ENCODE data around the gene GNPDA1.

Gene GNPDA1

DNA sequence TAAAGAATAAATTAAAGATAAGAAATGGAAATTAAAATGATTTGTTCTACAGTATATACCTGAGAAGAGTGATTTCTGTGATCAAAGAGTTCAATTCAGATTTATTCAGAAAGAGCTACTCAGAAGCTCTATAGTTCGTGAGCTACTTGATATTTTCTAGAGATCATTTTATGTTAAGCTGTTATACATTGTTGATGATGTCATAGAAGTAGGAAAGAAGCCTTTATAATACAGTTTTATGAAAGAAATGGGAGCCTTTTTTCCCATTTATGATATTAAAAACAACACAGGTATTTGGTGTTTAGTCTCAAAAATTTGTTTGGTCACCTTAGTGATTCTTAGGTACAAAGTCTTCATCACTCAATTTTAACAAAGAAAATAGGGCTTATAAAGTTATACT is 23.1 kb downstream of the GNPDA1 start:
- no peak for DNase-seq

DNA sequence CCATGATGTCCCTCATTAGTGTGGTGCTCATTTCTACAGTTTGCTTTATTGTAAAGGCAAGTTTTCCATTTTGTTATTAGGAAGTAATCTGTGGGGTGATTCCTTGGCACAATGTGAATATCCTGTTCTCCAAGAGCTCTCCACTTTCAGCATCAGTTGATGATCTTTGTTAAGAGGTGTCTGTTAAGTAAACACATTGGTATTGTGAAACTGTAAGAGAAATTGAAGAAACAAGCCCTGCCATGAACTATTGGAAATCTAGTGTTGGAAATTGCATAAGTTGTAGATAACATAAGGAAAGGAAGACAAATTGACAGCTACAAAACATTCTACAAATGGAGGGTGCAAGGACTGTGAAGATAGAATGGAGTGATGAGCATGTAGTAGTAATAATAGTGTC is 26.8 kb downstream of the GNPDA1 start:
- DNase-seq = no peak

DNA sequence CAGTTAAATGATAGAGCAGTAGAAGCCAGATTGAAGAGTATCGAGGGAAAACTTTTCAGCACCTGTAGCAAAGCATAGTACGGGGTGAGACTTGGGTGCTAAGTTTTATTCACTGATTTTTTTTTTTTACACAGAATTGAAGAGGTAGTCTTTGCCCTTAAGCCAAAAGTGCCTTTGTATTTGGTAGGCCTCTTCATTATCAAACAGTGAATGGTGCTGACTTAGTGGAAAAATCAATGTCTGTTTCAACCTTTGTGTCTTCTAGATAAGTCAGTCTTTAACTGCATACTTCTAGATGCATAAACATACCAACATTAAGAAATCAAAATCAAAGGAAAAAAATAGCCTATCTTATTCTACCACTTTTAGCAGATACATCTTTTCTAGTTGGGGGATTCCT is 30.2 kb downstream of the GNPDA1 start:
- DNase-seq = no peak

DNA sequence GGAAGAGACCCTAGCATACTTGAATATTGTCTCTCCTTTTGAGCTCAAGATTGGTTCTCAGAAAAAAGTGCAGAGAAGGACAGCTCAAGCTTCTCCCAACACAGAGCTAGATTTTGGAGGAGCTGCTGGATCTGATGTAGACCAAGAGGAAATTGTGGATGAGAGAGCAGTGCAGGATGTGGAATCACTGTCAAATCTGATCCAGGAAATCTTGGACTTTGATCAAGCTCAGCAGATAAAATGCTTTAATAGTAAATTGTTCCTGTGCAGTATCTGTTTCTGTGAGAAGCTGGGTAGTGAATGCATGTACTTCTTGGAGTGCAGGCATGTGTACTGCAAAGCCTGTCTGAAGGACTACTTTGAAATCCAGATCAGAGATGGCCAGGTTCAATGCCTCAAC is 34.4 kb downstream of the GNPDA1 start:
- no peak for DNase-seq

DNA sequence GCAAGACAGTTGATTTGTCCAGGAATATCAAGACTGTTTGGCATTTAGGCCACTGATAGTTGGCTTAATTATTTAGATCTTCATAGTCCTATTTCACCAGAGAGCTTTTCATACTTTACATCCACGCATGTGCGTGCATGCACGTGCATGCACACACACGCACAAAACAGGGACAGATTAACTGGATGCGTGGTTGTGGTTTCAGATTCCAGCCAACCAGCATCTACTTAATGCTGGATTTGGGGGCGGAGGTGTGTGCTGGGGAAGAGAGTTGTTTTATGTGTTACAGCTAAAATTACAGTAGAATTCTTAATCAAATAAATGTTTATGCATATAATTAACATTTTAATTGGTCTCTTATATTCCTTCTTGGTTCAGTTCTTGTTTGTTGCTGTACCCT is 36.7 kb downstream of the GNPDA1 start:
- DNase-seq = no peak

DNA sequence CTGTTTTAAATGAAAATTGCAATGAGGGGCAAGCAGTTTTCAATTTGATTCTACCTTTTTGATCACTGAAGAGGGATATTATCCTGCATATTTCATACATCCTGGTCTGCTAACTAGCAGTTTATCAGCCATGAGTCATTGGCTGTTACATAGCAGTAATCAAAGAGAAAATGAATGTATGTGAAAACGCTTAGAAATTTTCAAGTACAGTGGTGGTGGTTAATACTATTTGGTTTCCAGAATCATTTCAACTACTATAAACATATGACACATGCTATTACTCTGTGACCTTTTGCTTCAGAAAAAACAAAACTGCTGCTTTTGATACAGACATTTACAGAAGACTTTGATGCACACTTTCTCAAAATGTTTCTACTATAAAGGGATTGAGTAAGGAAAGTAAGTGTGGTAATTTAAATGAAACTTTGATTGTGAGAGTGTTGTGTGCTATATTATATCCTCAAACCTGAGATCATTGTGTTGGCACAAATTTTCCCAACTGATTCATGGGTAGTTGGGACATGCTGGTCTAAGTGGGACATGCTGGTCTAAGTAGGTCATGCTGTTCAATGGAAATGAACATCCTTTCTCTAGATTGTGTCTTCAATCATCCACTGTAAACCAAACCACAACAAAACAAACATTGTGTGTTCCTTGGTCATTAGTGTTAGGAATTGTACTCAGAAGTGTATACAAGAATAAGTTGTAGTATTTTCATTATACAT is 38.8 kb downstream of the GNPDA1 start:
- no peak for DNase-seq

DNA sequence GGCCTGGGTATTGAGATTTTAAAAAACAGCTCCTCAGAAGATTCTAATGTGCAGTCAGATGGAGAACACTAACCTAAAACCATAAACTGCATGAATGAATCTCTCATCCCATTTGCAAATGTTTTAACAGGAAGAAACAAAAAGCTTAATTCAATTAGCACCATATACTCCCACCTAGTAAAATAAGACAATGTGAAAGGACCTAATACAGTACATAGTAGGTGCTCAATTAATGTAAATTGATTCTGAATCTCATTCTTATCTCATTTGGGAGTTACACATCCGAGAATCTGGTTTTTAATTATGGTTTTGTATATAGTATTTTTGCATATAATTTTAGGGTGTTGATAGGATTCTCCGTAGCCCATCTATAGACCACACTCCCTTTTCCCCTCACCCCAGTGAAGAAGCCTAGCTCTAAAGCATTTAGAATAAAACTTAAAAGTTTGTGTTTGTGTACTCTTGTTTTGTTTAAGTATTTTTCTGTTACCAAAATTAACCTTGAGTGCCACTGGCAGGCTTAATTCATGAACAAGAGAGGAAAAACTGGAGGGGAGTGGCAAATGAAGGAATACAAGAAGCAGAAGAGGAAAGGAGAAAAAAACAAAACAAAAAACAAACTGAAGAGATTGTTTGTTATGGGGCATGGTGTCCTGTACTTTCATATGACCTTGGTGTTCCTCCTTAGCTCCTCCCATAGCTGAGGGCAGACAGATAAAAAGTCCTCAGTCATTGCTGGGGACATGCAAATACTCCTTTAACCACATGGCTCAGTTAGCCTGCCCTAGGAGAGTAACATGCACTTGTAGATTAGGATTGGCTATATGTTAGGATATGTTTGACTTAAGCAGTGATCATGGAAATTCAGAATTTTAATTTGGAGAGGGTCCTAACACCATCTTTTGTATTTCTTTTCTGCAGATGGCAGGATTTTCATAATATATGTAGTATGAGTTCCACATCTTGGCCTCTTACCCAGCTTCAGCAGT is 42.8 kb downstream of the GNPDA1 start:
- DNase-seq = no peak

DNA sequence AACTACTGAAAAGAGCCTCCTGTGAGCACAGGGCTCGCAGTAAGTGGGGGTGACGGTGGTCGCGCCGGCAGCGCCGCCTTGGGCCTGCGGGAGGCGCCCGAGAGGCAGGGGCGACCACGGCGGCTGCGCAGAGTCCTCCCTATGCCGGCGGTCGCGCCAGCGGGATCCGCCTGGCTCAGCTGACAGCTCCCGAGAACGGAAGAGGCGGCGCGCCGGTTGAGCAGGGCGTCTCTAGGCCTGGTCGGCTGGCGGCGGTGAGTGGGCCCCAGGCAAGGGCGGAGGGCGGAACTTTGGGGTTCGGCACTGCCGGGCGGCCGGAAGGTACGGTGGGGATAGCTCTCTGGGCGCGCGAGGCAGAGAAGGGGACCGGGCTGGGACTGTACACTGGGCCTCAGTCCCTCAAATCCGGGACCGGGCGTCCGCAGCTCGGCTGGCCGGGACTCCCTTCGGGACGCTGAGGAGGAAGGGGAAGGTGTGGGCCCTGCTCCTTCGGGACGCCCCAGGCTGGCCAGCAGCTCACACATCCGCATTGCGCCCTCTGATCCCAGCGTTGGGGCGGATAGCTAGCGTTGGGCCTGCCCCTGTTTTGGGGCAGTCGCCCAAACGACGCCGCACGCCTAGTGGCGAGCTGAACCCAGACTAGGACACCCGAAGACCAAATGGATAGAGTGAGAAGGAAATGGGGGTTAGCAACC is 43.8 kb downstream of the GNPDA1 start, which contains the start of gene RNF14:
TSS of gene RNF14 (plus strand) at position 192 of the 695 bp plus-strand sequence. CDS start 4,484 bp downstream, outside the sequence.
- DNase-seq = peak; percentile 93

DNA sequence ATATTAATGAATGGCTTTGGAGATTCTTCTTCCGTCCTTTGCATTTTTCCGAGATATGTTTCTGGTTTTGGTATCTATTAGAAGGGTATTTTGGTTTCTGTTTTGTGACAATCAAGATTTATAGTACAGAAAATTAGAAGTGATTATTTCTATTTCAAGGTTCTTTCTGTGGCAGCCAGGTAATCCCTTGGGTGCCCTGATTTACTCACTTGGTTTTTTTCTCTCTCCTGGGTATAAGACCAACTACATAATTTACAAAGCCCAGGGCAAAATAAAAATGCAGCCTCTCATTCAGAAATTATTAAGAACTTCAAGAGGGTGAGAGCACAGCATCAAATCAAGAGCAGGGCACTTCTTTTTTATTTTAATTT is 45.9 kb downstream of the GNPDA1 start:
- no peak for DNase-seq

DNA sequence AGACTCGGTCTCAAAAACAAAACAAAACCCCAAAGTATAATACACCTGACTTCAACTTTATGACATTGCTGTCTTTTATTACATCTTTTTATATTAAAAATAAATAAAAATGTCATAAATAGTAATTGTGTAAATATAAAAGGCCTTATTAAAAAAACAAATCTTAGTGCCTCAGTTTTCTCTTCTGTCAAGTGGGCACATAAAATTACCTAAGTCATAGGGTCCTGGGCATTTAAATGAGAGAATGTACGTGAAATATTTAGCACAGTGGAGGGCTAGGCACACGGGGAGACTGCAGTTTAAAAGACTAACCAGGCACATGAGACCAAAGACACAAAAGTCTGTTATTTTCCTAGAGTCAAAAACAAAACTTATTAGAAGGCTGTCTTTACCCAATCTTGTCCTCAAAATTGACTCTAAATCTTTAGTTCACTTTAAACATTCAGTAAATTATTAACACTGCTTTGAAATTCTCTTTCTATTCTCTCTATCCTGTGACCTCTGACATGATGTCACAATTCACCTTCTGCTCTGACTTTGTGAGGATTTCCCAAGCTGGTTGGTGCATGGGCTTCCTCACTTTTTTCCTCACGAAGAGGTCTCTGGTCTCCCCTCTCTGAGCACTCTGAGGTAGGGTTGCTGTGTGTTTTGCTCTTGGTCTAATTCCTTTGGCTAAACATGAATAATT is 46.4 kb downstream of the GNPDA1 start:
- no peak for DNase-seq

DNA sequence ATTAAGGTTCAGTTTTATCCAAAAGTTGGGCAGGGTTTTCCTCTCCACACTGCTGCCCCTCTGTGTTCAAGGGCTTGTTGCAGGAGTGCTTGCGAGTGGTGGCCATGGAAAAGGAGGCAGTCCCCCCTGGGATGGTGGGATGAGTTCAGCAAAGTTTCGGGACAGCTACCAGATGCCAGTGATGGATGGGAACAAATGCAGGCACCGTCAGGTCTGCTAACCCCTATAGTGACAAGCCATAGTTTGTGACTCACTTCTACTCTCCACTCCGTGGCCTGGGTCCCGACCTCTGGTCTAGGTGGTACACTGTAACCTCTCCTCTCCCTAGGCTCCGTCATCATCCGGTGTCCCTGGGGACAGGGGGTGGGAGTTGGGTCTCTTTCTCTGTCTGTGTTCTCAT is 47.8 kb downstream of the GNPDA1 start:
- no peak for DNase-seq

DNA sequence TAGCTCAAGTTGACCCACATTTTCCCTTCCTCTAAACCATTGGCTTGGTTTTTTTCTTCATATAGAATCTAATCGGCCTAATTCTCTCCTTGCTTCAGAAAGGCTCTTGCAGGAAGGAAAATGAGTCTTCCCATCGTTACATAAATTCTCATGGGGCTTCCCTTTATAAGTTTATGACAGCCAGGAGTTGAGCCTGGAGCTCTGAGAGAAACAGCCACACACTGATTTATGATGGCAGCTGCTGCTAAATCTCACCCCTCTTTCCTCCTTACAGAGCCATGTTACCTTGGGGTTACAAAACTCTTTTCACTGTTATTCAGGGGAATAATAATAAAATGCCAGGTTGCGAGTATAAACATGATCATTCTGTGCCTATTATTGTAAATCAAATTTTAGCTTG is 49.1 kb downstream of the GNPDA1 start:
- DNase-seq = no peak

DNA sequence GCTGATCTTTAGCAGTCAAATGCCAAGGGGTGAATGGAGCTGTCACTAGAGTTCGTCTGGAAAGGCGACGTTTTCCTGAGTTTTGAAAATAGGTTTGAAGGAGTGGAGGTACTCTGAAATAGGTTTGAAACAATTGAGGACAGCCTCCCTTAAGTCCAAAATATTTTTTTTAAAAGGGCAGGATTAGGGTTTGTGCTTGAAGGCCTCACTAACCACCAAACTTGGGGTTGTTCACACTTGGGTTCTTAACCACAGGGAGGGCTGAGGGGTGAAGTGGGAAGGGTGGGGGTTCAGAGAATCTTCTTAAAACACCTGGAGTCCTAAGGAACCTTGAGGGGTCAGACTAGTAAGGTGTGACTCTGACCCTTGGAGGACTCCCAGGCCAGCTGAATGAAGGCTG is 51.4 kb downstream of the GNPDA1 start:
- no peak for DNase-seq

DNA sequence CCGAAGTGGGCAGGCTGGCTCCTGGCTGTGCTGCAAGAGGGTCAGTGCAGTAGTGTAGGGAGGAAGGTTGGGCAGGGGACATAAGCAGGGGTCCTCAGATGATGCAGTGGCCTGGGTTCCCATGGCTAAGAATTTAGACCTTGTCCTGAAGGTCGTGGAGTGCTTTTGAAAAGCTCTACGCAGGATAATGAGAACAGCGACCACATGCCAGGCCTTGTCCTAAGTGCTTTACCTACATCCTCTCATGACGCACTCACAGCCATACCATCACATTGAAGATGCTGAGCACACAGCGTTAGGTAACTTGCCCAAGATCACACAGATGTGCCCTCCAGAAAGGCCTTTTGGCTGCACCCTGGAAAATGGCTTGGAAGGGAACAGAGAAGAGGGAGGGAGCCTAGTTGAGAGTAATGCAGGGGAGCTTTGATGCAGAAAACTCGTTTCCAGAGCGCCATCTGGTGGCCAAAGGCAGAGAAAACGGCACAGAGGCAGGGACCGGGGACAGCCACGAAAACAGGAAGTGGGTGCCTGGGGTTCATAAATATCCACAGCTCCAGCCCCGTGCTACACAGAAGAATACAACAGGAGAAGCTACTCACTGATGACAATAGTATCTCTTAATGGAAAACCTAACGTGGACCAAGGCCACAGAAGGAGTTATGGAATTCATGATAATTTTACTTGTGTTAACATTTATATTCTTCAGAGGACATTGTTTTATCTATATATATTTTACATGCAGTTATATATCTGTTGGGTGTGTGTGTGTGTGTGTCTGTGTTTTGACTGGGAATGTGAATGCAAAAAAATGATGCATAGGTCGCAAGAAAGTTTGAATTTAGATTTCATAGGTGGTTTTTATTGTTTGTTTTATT is 52.1 kb downstream of the GNPDA1 start:
- peak; percentile 93 for DNase-seq

DNA sequence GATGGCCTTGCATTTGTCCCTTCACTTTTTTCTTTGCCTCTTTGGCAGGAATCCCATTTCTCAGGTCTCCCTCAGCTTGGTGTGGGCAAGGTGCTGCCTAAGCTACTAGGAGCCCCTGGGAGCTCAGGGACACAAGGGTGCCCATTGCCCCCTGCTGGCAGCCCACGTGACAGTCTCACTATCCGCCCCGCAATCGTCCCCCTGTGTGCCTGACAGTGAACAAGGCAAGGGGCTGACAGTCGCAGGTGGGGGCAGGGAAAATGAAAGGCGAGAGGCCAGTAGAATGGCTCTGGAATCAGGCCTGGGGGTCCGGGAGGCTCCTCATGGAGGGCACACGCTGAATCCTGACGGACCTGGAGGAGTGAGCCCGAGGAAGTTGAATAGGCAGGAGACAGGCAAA is 52.8 kb downstream of the GNPDA1 start:
- DNase-seq = no peak

DNA sequence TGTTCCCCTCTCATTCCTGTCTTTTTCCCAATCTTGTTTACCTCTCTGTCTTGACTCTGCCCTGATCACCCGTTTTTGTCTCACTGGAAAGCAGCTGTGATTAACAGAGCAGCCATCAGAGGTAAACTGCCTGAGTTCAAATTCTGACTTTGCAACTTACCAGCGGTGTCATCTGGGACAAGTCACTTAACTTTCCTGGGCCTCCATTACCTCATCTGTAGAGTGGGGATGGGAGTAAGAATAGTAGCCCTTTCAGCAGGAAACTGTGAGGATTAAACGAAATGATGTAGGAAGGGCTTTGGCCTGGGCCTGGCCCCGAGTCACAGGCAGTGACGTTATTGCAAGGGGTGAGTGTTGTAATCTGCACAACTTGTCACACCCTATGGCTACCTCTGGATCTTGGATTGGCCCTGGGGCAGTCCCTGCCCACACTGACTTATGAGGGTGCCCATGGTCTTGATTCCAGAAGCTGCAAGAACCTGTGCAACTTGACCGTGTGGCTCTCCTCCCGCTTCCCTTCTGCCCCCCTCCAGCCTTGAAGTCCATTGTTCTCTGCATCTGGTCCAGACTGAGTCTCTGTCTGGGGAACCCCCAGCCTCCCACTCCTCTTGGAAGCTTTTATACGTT is 54.2 kb downstream of the GNPDA1 start:
- DNase-seq = peak; percentile 17

DNA sequence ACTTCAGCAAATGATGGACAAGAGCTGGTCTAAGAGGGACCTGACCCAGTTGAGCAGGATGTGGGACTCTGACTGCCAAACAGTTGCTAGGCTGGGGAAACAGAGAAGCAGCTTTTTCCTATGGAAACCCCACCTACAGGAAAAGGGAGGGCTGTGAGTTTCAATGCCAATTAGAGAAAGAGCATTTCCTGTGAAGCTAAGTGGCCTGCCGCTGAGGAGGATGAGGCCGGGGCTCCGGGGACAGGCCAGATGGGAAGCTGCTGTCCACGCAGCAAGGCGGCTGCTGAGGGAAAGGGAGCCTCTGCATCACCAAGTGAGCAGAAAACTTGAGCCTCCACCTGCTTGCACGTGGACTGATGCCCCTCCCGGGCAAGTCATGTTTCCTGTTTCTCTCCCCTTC is 54.7 kb downstream of the GNPDA1 start, which contains the start of gene PCDH12:
TSS of gene PCDH12 (minus strand) at position 90 of the 400 bp plus-strand sequence. CDS start 351 bp downstream, outside the sequence.
- no peak for DNase-seq

DNA sequence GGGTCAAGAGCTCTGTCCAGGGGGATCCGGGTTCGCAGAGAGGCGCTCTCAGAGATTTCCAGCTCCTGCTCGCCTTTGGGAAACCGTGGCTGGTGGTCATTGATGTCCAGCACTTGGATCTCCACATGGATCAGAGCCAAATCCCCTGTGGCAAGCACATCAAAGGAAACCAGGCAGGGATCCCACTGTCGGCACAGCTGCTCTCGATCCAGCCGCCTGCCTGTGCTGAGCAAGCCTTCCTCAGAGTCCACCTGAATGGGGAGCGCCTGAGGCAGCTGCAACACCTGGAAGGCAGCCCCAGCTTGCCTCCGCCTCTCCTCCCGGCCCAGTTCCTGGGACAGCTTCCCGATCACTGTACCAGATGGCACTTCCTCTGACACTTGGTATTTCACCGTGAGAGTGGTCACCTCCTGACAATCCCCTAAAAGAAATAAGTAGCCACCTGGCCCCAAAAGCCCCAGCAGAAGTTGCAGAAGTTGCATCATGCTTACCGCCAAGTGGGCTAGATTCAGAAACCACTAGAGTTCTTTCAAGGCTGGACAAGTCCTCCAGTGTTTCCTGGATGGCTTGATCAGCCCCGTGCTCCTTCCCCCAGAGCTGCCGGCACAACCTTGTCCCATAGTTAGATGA is 55.3 kb downstream of the GNPDA1 start:
- DNase-seq = no peak

DNA sequence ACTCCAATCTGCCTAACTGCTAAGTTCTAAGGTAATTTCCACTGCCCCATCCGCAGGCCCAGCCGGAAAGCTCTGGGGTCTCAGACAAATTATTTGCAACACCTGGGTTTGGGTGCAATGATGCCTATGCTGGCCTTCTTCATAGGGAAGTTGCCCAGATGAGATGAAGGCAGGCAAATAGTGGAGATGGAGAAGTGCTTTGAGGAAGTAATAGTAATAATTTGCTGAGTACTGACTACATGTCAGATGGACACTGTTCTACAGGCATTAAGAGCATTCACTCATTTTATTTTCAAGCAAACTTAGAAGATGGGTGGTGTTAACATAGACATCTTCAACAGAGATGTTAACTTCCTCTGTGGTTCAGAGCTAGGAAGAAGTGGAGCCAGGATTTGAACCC is 58.6 kb downstream of the GNPDA1 start:
- no peak for DNase-seq

DNA sequence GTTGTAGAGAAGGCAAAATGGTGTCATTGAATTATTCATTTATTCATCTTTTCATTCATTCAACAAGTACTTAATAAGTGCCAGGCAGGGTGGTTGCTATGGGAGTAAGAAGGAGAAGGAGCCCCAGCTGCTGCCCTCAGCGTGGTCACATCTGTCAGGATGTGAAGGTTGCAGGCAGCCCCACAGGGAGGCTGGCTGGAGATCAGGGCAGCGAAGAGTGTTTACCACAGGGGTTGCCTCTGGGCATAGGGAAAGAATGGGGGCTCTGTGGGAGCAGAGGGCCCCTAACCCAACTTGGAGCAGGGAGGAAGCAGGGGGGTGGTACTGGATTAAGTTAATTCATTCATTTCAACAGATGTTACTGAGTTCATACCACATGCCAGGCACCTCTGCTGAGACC is 60.8 kb downstream of the GNPDA1 start:
- no peak for DNase-seq

DNA sequence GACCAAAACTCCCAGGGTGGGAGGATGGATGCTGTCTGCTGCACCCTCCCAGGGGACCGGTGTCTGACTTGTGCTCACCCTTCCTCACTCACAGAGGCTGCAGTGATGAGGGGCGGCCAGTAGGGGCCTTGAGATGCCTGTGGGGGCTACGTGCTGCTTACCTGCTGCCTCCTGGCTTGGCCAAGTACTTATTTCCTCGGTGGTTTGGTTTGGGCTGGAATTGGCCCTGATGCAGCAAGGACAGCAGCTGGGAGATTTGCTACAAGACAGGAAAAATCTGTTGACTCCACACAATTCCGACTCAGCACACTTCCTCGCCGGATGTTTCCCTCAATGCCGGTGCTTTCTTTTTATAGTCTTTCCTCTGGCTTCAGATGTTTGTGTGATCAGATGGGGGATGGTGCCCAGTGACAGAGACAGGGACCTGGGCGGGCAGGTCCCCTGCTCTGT is 61.5 kb downstream of the GNPDA1 start:
- peak; percentile 24 for DNase-seq
